Measurements from ENCODE around the gene LDLRAD3.

- TF ChIP-seq, protein P1, sequence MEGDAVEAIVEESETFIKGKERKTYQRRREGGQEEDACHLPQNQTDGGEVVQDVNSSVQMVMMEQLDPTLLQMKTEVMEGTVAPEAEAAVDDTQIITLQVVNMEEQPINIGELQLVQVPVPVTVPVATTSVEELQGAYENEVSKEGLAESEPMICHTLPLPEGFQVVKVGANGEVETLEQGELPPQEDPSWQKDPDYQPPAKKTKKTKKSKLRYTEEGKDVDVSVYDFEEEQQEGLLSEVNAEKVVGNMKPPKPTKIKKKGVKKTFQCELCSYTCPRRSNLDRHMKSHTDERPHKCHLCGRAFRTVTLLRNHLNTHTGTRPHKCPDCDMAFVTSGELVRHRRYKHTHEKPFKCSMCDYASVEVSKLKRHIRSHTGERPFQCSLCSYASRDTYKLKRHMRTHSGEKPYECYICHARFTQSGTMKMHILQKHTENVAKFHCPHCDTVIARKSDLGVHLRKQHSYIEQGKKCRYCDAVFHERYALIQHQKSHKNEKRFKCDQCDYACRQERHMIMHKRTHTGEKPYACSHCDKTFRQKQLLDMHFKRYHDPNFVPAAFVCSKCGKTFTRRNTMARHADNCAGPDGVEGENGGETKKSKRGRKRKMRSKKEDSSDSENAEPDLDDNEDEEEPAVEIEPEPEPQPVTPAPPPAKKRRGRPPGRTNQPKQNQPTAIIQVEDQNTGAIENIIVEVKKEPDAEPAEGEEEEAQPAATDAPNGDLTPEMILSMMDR (IDR thresholded peaks at IDR 0.05): no peak
- TF ChIP-seq POLR2A (IDR thresholded peaks at IDR 0.05): no peak
- TF ChIP-seq POLR2AphosphoS5 (IDR thresholded peaks at IDR 0.05): no peak
Measured at GRCh38 chr11:36107547-36107946, 163.7 kb downstream of the LDLRAD3 start.

Measured in prostate gland (tissue), 2 donors.